Measurements from ENCODE around the gene ERBIN. TPM values are rescaled to one million over a fixed set of nuclear protein-coding genes. Genes with fewer than 3 reads are reported as not detected.
A peak's percentile ranks its signal among the peaks of the same experiment; 100 is the strongest.

The ERBIN gene
- total and polyA plus RNA-seq, 2 of the 8 experiments (the other 6 are each of a cell fraction or from before 2014, with no cell fraction given): 7.7 to 33.2 TPM

- TF ChIP-seq CHD1 (IDR thresholded peaks at IDR 0.05; ENCODE audit: low read depth, low read length): no peak
- TF ChIP-seq ZNF274 (IDR thresholded peaks at IDR 0.05; ENCODE audit: borderline replicate concordance, extremely low read depth, low read length): no peak
- TF ChIP-seq TAF1 (IDR thresholded peaks at IDR 0.05; ENCODE audit: low read depth, low read length): peak; percentile 52
- TF ChIP-seq EP300 (IDR thresholded peaks at IDR 0.05; ENCODE audit: borderline replicate concordance in 1 of 2, low read depth in 2 of 2, low read length in 2 of 2): no peak
- no peak for TF ChIP-seq ASH2L (IDR thresholded peaks at IDR 0.05; ENCODE audit: low read length)
Measured at GRCh38 chr5:65926276-65926783, at the start of gene ERBIN (continued).
